Measurements from ENCODE around the gene DELE1.

DNA sequence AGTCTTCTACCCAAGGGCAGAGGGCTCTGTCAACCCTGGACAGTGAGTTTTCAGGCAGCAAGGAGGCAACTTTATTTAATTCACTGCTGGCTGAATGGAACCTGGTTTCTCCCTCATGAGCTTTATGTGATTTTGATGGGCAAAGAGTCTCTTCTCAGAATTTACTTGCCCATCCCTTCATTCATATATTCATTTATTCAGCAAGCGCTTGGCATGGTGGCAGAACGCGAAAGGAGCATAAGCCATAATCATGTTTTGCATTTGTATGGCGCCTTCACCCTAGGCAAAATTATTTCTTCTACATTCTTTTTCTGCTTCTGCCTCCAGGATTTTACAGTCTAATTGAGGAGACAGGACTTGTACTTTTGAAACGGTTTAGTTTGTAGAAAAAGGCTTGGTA is 8.0 kb downstream of the DELE1 start:
- TF ChIP-seq, protein P1, sequence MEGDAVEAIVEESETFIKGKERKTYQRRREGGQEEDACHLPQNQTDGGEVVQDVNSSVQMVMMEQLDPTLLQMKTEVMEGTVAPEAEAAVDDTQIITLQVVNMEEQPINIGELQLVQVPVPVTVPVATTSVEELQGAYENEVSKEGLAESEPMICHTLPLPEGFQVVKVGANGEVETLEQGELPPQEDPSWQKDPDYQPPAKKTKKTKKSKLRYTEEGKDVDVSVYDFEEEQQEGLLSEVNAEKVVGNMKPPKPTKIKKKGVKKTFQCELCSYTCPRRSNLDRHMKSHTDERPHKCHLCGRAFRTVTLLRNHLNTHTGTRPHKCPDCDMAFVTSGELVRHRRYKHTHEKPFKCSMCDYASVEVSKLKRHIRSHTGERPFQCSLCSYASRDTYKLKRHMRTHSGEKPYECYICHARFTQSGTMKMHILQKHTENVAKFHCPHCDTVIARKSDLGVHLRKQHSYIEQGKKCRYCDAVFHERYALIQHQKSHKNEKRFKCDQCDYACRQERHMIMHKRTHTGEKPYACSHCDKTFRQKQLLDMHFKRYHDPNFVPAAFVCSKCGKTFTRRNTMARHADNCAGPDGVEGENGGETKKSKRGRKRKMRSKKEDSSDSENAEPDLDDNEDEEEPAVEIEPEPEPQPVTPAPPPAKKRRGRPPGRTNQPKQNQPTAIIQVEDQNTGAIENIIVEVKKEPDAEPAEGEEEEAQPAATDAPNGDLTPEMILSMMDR (IDR thresholded peaks at IDR 0.05): no peak
- TF ChIP-seq POLR2A (IDR thresholded peaks at IDR 0.05): no peak

Data from gastroesophageal sphincter (tissue), 3 donors.